WI38 (cell line): ENCODE results near the gene CTNNA2.

Source experiments
- H3K4me3 ChIP-seq: 2 replicates; pipeline ENCODE4 v1.5.1; 2011; ENCODE audit warnings: low read depth, mild to moderate bottlenecking, control low read depth, low read length
- CTCF ChIP-seq: IDR thresholded peaks from 2 replicates; pipeline ENCODE4 v1.5.1; 2012; ENCODE audit warnings: low read depth, mild to moderate bottlenecking, control low read depth, low read length

CTNNA2 gene

GRCh38 chr2:80291656-80292055 lies 778.8 kb downstream of the CTNNA2 start:
- H3K4me3 ChIP-seq: no peak overlapping the region
- no peak for TF ChIP-seq CTCF

GRCh38 chr2:80292474-80292873 lies 779.6 kb downstream of the CTNNA2 start:
- no peak for TF ChIP-seq CTCF
- no peak overlapping the region for H3K4me3 ChIP-seq

GRCh38 chr2:80293039-80293438 lies 780.2 kb downstream of the CTNNA2 start:
- H3K4me3 ChIP-seq: no peak overlapping the region
- no peak for TF ChIP-seq CTCF

- no peak for TF ChIP-seq CTCF
- no peak overlapping the region for H3K4me3 ChIP-seq
Observed at GRCh38 chr2:80298954-80299353, 786.1 kb downstream of the CTNNA2 start.

- TF ChIP-seq CTCF: no peak
- H3K4me3 ChIP-seq: no peak overlapping the region
Observed at GRCh38 chr2:80299661-80300060, 786.8 kb downstream of the CTNNA2 start.

- H3K4me3 ChIP-seq: no peak overlapping the region
Observed at GRCh38 chr2:80300346-80300745, 787.5 kb downstream of the CTNNA2 start.

GRCh38 chr2:80300954-80301353 lies 788.1 kb downstream of the CTNNA2 start:
- no peak for TF ChIP-seq CTCF
- H3K4me3 ChIP-seq: no peak overlapping the region

More at GRCh38 chr2:80300346-80300745, 787.5 kb downstream of the CTNNA2 start:
- no peak for TF ChIP-seq CTCF
